Retinal pigment epithelial cell (primary cell): ENCODE data around the gene FLVCR1.
"Not testable (repeated sequence)": the region's sequence is repeated elsewhere in the genome, so short reads cannot be mapped to it uniquely, and the experiment has no call there.

Experiments used
- DNase-seq: peaks from one replicate; pipeline ENCODE4 v3.0.0-alpha.2; 2010; ENCODE audit warnings: low read depth
- H3K4me3 ChIP-seq: 2 replicates; pipeline ENCODE4 v1.5.1; 2011; ENCODE audit warnings: mild to moderate bottlenecking, low read length, control low read depth, moderate library complexity
- TF ChIP-seq, protein P1 (sequence below): conservative IDR thresholded peaks from 2 replicates; pipeline ENCODE4 v1.5.1; 2011; ENCODE audit warnings: low read depth, low read length, control low read depth, inconsistent platforms

FLVCR1 gene

DNA sequence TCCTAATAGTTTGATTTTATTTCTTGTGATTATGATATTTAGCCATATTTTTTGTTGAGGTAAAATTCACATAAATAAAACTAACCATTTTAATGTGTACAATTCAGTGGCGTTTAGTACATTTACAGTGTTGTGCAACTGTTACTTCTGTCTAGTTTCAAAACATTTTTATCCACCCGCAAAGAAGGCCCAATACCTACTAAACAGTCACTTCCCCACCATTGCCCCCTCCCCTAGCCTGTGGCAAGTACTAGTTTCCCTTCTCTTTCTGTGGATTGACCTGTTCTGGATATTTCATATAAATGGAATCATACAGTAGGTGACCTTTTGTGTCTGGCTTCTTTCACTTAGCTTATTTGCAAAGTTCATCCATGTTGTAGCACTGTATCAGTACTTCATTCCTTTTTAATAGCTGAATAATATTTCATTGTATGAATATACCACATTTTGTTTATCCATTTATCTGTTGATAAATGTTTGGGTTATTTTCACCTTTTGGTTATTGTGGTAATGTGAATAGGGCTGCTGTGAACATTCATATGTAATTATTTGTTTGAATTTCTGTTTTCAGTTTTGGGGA, 4.1 kb downstream of the FLVCR1 start:
- DNase-seq, result no peak
- TF ChIP-seq, protein P1, sequence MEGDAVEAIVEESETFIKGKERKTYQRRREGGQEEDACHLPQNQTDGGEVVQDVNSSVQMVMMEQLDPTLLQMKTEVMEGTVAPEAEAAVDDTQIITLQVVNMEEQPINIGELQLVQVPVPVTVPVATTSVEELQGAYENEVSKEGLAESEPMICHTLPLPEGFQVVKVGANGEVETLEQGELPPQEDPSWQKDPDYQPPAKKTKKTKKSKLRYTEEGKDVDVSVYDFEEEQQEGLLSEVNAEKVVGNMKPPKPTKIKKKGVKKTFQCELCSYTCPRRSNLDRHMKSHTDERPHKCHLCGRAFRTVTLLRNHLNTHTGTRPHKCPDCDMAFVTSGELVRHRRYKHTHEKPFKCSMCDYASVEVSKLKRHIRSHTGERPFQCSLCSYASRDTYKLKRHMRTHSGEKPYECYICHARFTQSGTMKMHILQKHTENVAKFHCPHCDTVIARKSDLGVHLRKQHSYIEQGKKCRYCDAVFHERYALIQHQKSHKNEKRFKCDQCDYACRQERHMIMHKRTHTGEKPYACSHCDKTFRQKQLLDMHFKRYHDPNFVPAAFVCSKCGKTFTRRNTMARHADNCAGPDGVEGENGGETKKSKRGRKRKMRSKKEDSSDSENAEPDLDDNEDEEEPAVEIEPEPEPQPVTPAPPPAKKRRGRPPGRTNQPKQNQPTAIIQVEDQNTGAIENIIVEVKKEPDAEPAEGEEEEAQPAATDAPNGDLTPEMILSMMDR, result no peak
- H3K4me3 ChIP-seq, result no peak overlapping the region

GRCh38 chr1:212863345-212863744, 5.3 kb downstream of the FLVCR1 start:
- DNase-seq, H3K4me3 ChIP-seq: not testable (repeated sequence)

GRCh38 chr1:212864201-212864600, 6.1 kb downstream of the FLVCR1 start:
- TF ChIP-seq, protein P1, result no peak
- no peak overlapping the region for H3K4me3 ChIP-seq
- no peak for DNase-seq

GRCh38 chr1:212867192-212867591, 9.1 kb downstream of the FLVCR1 start:
- DNase-seq, result no peak
- TF ChIP-seq, protein P1, result no peak
- no peak overlapping the region for H3K4me3 ChIP-seq

DNA sequence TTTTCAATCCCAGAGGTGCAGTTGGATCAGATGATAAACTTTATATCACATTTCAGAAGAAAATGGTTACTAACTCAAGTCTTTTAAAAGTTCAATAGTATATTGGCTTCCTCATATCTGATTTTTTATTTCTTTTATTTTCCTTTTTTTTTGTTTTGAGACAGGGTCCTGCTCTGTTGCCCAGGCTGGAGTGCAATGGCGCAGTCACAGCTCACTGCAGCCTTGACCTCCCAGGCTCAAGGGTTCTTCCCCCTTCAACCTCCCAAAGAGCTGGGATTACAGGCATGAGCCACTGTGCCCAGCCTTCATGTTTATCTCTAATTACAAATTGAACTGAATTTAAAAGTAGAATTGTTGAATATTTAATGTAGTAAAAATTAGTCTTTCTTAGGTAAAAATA, 13.9 kb downstream of the FLVCR1 start:
- TF ChIP-seq, protein P1, result no peak
- no peak for DNase-seq
- H3K4me3 ChIP-seq, result no peak overlapping the region

DNA sequence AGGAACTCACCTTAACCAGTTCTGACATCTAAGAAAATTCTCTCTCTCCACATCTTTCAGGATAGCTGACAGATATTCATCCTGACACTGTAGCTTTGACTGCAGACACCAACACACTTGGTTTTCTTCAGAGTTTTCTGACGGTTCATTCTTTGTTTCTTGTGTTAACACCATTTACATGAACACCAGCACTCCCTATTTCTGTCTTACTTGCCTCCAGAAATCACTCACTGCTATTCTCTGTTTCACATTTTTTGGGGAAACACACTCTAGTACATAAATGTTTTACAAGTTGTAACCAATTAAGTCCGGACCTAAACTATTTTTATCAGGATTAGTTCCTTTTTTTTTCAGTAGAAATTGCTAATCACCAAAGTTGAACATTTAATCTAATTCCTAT, 15.4 kb downstream of the FLVCR1 start:
- H3K4me3 ChIP-seq, result no peak overlapping the region
- no peak for DNase-seq
- TF ChIP-seq, protein P1, result no peak

- no peak for DNase-seq
- TF ChIP-seq, protein P1, result no peak
Observed at GRCh38 chr1:212878418-212878817, 20.3 kb downstream of the FLVCR1 start.

More at GRCh38 chr1:212878418-212878817, 20.3 kb downstream of the FLVCR1 start:
- H3K4me3 ChIP-seq, result no peak overlapping the region
